Measurements from ENCODE around the gene ZGPAT.

The ZGPAT gene

DNA sequence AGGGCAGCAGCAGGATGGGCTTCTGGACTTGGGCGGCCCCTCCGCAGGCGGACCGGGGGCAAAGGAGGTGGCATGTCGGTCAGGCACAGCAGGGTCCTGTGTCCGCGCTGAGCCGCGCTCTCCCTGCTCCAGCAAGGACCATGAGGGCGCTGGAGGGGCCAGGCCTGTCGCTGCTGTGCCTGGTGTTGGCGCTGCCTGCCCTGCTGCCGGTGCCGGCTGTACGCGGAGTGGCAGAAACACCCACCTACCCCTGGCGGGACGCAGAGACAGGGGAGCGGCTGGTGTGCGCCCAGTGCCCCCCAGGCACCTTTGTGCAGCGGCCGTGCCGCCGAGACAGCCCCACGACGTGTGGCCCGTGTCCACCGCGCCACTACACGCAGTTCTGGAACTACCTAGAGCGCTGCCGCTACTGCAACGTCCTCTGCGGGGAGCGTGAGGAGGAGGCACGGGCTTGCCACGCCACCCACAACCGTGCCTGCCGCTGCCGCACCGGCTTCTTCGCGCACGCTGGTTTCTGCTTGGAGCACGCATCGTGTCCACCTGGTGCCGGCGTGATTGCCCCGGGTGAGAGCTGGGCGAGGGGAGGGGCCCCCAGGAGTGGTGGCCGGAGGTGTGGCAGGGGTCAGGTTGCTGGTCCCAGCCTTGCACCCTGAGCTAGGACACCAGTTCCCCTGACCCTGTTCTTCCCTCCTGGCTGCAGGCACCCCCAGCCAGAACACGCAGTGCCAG, 11.0 kb upstream of the ZGPAT start, which contains the start of gene TNFRSF6B:
TNFRSF6B (plus strand) TSS at position 25 of the 729 bp plus-strand sequence; CDS start at position 141, 116 bp downstream.
- Histone ChIP-seq H3K9me3 (no peaks in the 10 kb centered on the region), H3K27ac (no peak within 1 kb of the TSS), H3K27me3 (peaks cover 21% of the 10 kb centered on the region), H3K4me3 (ENCODE audit: low read depth in 1 of 2, low read length in 1 of 2) (no peak within 1 kb of the TSS), H3K36me3 (peaks cover 56% of the 10 kb centered on the region), H3K4me1 (ENCODE audit: control insufficient read depth in 1 of 2, insufficient read depth in 1 of 2, low read depth in 1 of 2, low read length in 1 of 2) (peaks cover 0 to 4% of the 10 kb centered on the region in 2 experiments)
- TF ChIP-seq CTCF (IDR thresholded peaks at IDR 0.05), result no peak

- TF ChIP-seq CTCF (IDR thresholded peaks at IDR 0.05), result no peak
- Histone ChIP-seq H3K9me3 (no peaks in the 10 kb centered on the region), H3K27ac (no peak overlapping the region), H3K36me3 (peaks cover 51% of the 10 kb centered on the region), H3K4me3 (ENCODE audit: low read depth in 1 of 2, low read length in 1 of 2) (no peak overlapping the region), H3K27me3 (peaks cover 21% of the 10 kb centered on the region), H3K4me1 (ENCODE audit: control insufficient read depth in 1 of 2, insufficient read depth in 1 of 2, low read depth in 1 of 2, low read length in 1 of 2) (peaks cover 0 to 4% of the 10 kb centered on the region in 2 experiments)
Measured at GRCh38 chr20:63697357-63697867, 10.4 kb upstream of the ZGPAT start.

GRCh38 chr20:63697868-63698545, 9.8 kb upstream of the ZGPAT start:
- H3K27ac ChIP-seq, result no peak overlapping the region
- peaks cover 0 to 4% of the 10 kb centered on the region in 2 experiments for H3K4me1 ChIP-seq (ENCODE audit: control insufficient read depth in 1 of 2, insufficient read depth in 1 of 2, low read depth in 1 of 2, low read length in 1 of 2)
- peaks cover 21% of the 10 kb centered on the region for H3K27me3 ChIP-seq
- H3K36me3 ChIP-seq, result peaks cover 51% of the 10 kb centered on the region
- H3K9me3 ChIP-seq, result no peaks in the 10 kb centered on the region
- TF ChIP-seq CTCF (IDR thresholded peaks at IDR 0.05), result no peak
- no peak overlapping the region for H3K4me3 ChIP-seq (ENCODE audit: low read depth in 1 of 2, low read length in 1 of 2)

- H3K4me3 ChIP-seq (ENCODE audit: low read depth in 1 of 2, low read length in 1 of 2), result no peak overlapping the region
- H3K9me3 ChIP-seq, result no peaks in the 10 kb centered on the region
- no peak overlapping the region for H3K27ac ChIP-seq
- peaks cover 21% of the 10 kb centered on the region for H3K27me3 ChIP-seq
- H3K36me3 ChIP-seq, result peaks cover 57% of the 10 kb centered on the region
- TF ChIP-seq CTCF (IDR thresholded peaks at IDR 0.05), result no peak
- peaks cover 0 to 4% of the 10 kb centered on the region in 2 experiments for H3K4me1 ChIP-seq (ENCODE audit: control insufficient read depth in 1 of 2, insufficient read depth in 1 of 2, low read depth in 1 of 2, low read length in 1 of 2)
Measured at GRCh38 chr20:63698739-63699465, 8.9 kb upstream of the ZGPAT start.

- no peak overlapping the region for H3K27ac ChIP-seq
- no peak overlapping the region for H3K4me3 ChIP-seq (ENCODE audit: low read depth in 1 of 2, low read length in 1 of 2)
- peaks cover 21% of the 10 kb centered on the region for H3K27me3 ChIP-seq
Measured at GRCh38 chr20:63699466-63700198, 8.2 kb upstream of the ZGPAT start.

More at GRCh38 chr20:63699466-63700198, 8.2 kb upstream of the ZGPAT start:
- Histone ChIP-seq H3K9me3 (no peaks in the 10 kb centered on the region), H3K36me3 (peaks cover 62% of the 10 kb centered on the region), H3K4me1 (ENCODE audit: control insufficient read depth in 1 of 2, insufficient read depth in 1 of 2, low read depth in 1 of 2, low read length in 1 of 2) (peaks cover 0 to 4% of the 10 kb centered on the region in 2 experiments)
- TF ChIP-seq CTCF (IDR thresholded peaks at IDR 0.05), result no peak
